ENCODE measurements around the gene CNTROB. TPM values are rescaled to one million over a fixed set of nuclear protein-coding genes. Genes with fewer than 3 reads are reported as not detected.

The CNTROB gene
- total and polyA plus RNA-seq, 2 experiments from 2014 or later: 21.1 to 37.5 TPM

DNA sequence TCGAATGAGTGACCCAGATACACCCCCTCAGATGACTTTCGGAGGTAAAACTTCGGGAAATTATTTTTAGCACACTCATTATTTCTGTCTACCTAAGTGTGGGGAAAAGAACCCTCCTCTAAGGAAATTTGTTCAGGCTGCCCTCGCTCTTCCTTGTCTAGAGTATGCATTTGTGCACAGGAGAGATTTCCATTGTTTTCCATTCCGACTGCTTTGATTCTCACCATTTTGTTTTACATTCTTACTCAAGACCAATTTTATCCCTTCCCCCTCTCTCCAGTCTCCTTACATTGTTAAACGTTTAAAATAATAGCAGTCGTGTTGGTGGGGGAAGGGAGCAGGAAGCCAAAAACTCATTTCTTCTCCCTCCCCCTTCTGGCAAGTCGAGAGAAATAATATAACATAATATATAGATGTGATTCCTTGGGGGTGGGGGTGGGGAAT is 44.9 kb upstream of the CNTROB start:
- peaks cover 54% of the 10 kb centered on the region for H3K79me2 ChIP-seq
- DNase-seq (ENCODE audit: low spot score): no peak
- H3K9me3 ChIP-seq (ENCODE audit: low read depth): no peaks in the 10 kb centered on the region
- H3K27me3 ChIP-seq: no peaks in the 10 kb centered on the region
- H3K4me1 ChIP-seq (ENCODE audit: insufficient read depth): peaks cover 39% of the 10 kb centered on the region
- TF ChIP-seq EZH2 (IDR thresholded peaks at IDR 0.05; ENCODE audit: borderline replicate concordance) (no peak), EZH2phosphoT487 (IDR thresholded peaks at IDR 0.05; ENCODE audit: low read depth, severe bottlenecking, unreplicated experiment) (no peak)
- TF ChIP-seq, protein P1, sequence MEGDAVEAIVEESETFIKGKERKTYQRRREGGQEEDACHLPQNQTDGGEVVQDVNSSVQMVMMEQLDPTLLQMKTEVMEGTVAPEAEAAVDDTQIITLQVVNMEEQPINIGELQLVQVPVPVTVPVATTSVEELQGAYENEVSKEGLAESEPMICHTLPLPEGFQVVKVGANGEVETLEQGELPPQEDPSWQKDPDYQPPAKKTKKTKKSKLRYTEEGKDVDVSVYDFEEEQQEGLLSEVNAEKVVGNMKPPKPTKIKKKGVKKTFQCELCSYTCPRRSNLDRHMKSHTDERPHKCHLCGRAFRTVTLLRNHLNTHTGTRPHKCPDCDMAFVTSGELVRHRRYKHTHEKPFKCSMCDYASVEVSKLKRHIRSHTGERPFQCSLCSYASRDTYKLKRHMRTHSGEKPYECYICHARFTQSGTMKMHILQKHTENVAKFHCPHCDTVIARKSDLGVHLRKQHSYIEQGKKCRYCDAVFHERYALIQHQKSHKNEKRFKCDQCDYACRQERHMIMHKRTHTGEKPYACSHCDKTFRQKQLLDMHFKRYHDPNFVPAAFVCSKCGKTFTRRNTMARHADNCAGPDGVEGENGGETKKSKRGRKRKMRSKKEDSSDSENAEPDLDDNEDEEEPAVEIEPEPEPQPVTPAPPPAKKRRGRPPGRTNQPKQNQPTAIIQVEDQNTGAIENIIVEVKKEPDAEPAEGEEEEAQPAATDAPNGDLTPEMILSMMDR (IDR thresholded peaks at IDR 0.05; ENCODE audit: poor library complexity): no peak
- no peak overlapping the region for H2AFZ ChIP-seq
- 4% methylated on average over 8 of the region's 8 CpGs for WGBS (ENCODE audit: low lambda C conversion rate, missing lambda C conversion rate)
- H3K36me3 ChIP-seq (replicated peaks; ENCODE audit: insufficient read depth, low read depth): no peaks in the 10 kb centered on the region
- H3K27ac ChIP-seq: peak overlapping the region; percentile 97
- peak overlapping the region; percentile 96 for H3K4me2 ChIP-seq
- peaks cover 7% of the 10 kb centered on the region for H4K20me1 ChIP-seq (ENCODE audit: insufficient read depth, poor library complexity, severe bottlenecking)
- peak overlapping the region; percentile 75 for H3K4me3 ChIP-seq
- H3K9me2 ChIP-seq (replicated peaks; ENCODE audit: insufficient read depth): no peaks in the 10 kb centered on the region

DNA sequence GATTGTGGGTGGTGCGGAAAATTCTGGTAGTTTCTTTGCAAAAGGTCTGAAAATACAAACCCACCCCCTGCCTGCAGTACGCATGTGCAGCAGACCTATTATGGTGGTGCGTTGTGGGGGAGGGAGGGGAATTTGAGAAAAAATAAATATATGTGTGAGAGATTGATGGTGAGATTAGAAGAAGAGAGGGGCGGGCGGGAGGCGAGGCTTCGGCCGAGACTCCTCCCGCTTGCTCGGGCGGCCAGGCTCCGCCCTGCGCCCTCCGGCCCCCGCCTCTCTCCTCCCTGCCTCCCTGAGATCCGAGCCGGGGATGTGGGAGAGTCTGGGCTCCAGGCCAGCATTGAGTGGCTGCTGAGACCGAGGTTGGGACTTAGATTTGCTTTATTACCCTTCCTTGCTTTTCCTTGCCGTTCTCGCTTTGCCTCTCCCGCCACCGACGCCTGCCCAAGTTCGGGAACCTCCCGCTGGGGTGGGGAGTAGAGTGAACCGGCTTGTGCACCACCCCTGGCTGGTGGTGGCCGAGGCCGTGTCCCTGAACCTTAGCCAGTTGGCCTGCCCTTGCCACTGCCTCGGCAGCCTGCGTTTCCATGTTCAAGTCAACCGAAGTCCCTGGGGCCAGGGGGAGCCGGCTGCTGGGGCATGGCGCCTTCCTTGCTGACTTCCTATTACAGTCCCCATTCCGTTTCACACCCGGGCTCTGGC is 44.4 kb upstream of the CNTROB start:
- H3K27me3 ChIP-seq: no peaks in the 10 kb centered on the region
- no peaks in the 10 kb centered on the region for H3K36me3 ChIP-seq (replicated peaks; ENCODE audit: insufficient read depth, low read depth)
- peak; percentile 97 for DNase-seq (ENCODE audit: low spot score)
- peaks cover 7% of the 10 kb centered on the region for H4K20me1 ChIP-seq (ENCODE audit: insufficient read depth, poor library complexity, severe bottlenecking)
- 2% methylated on average over 31 of the region's 35 CpGs for WGBS (ENCODE audit: low lambda C conversion rate, missing lambda C conversion rate)
- no peaks in the 10 kb centered on the region for H3K9me2 ChIP-seq (replicated peaks; ENCODE audit: insufficient read depth)
- TF ChIP-seq, protein P1 (IDR thresholded peaks at IDR 0.05; ENCODE audit: poor library complexity): no peak
- TF ChIP-seq EZH2 (IDR thresholded peaks at IDR 0.05; ENCODE audit: borderline replicate concordance) (no peak), EZH2phosphoT487 (IDR thresholded peaks at IDR 0.05; ENCODE audit: low read depth, severe bottlenecking, unreplicated experiment) (no peak)
- peak overlapping the region; percentile 75 for H3K4me3 ChIP-seq
- peak overlapping the region; percentile 96 for H3K4me2 ChIP-seq
- peaks cover 56% of the 10 kb centered on the region for H3K79me2 ChIP-seq
- H3K4me1 ChIP-seq (ENCODE audit: insufficient read depth): peaks cover 33% of the 10 kb centered on the region
- H3K9me3 ChIP-seq (ENCODE audit: low read depth): no peaks in the 10 kb centered on the region
- H2AFZ ChIP-seq: no peak overlapping the region
- H3K27ac ChIP-seq: peak overlapping the region; percentile 97

DNA sequence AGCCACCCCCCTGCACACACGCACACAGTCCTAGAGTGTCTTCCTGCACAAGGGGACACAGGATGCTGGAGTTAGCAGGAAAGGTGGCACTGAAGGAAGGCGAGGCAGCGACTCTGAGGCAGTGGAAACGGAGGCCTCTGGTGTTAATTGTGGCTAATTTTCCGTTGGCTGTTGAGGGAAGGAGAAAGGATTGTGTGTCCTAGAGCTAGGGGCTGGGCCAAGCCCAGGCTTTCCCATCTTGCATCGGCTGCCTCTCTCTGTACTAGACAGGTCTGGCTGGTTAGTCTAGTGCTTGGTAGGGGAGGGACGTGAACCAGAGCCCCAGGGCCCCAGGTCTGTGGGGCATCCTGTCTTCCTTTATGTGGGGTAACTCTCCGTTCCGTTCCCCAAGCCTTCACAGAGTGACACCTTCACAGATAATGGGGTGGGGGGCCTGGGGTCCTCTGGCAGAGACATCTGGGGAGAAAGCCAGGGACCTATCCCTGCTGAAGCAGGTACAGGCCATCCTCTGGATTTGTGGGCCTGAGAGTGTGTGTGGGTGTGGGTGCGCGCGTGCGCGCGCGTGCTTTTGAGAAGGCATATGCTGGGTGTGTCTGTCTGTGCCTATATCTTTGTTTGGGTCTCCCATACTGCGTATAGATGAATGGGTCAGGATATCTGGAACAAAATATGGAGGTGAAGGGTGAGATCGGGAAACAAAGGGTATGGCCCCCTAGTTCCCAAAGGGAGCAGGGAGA is 43.7 kb upstream of the CNTROB start, which contains the start of gene CHD3:
Gene CHD3 (plus strand): TSS at position 606 of the 737 bp plus-strand sequence. CDS start 212 bp downstream, outside the sequence.
- DNase-seq (ENCODE audit: low spot score): peak; percentile 79
- Histone ChIP-seq H3K9me2 (replicated peaks; ENCODE audit: insufficient read depth) (no peaks in the 10 kb centered on the region), H4K20me1 (ENCODE audit: insufficient read depth, poor library complexity, severe bottlenecking) (peaks cover 7% of the 10 kb centered on the region), H3K4me3 (peak within 1 kb of the TSS; percentile 31), H2AFZ (no peak within 1 kb of the TSS), H3K27ac (peak within 1 kb of the TSS; percentile 95), H3K4me1 (ENCODE audit: insufficient read depth) (peaks cover 26% of the 10 kb centered on the region), H3K79me2 (peaks cover 52% of the 10 kb centered on the region), H3K9me3 (ENCODE audit: low read depth) (no peaks in the 10 kb centered on the region), H3K36me3 (replicated peaks; ENCODE audit: insufficient read depth, low read depth) (no peaks in the 10 kb centered on the region), H3K27me3 (no peaks in the 10 kb centered on the region), H3K4me2 (peak within 1 kb of the TSS; percentile 96)
- TF ChIP-seq EZH2phosphoT487 (IDR thresholded peaks at IDR 0.05; ENCODE audit: low read depth, severe bottlenecking, unreplicated experiment) (no peak), EZH2 (IDR thresholded peaks at IDR 0.05; ENCODE audit: borderline replicate concordance) (no peak)
- TF ChIP-seq, protein P1 (IDR thresholded peaks at IDR 0.05; ENCODE audit: poor library complexity): no peak
- 50% methylated on average over 18 of the region's 18 CpGs for WGBS (ENCODE audit: low lambda C conversion rate, missing lambda C conversion rate)

All from hepatocyte (in vitro differentiated cells).